Myocyte (in vitro differentiated cells): ENCODE results near the gene ITGAL. TPM values are rescaled to one million over a fixed set of nuclear protein-coding genes. Genes with fewer than 3 reads are reported as not detected.
"Not testable (repeated sequence)": the region's sequence is repeated elsewhere in the genome, so short reads cannot be mapped to it uniquely, and the experiment has no call there.

Experiments
- DNase-seq: peaks from one replicate; pipeline ENCODE4 v3.0.0-alpha.2; 2012; ENCODE audit warnings: low read depth
- polyA plus RNA-seq: library from polyadenylated mRNA; unstranded; fragments of >200 nt; gene quantifications from one replicate; pipeline ENCODE4 v1.2.1, GENCODE V29; 2012; ENCODE audit warnings: missing spikeins
- total RNA-seq: library from RNA; depleted of rRNA; stranded (reverse); fragments of >200 nt; gene quantifications from 2 replicates; pipeline ENCODE4 v1.2.3, GENCODE V29; 2014

Gene ITGAL
- not detected in 2 replicates for total RNA-seq
- not detected for polyA plus RNA-seq

DNA sequence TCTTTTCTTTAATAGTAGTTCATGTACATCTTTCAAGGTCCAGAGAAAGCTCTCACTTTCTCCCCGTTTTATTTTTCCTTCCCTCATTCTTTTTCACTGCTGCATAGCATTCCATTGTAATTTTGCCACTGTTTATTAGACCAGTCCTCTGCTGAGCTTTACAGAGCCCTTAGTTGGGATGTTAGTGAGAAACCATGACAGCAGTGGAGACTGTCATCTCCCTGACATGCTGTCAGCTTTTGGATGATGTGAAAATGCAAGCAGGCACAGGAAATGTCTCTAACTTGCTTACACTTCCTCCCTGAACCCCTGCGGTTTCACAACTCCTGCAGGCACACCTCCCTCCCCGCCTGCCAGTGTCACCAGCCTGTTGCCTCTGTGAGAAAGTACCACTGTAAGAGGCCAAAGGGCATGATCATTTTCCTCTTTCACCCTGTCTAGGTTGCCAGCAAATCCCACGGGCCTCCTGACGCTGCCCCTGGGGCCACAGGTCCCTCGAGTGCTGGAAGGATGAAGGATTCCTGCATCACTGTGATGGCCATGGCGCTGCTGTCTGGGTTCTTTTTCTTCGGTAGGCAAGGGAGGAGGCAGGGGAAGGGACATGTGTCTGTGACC, at the start of gene ITGAL:
ITGAL (plus strand) TSS at position 415 of the 615 bp plus-strand sequence; CDS start at position 511, 96 bp downstream.
- DNase-seq = no peak

DNA sequence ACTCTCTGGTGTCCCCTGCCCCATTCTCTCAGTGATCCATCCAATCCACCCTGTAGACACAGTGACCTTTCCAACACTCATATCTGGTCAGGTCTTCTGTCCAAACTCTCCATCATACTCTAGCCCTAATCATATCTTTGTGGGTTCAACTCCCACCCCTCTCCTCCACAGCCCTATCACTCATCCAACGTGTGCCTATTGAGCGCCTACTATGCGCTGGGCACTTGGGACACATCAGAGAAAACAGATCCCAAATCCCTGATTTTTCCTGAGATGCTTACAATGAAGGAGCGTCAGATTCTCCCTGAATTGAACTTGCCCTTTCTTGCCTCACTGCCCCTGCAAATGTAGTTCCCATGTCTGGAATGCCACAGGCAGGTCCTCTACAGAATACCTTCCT, 44.5 kb upstream of the ITGAL start:
- no peak for DNase-seq

DNA sequence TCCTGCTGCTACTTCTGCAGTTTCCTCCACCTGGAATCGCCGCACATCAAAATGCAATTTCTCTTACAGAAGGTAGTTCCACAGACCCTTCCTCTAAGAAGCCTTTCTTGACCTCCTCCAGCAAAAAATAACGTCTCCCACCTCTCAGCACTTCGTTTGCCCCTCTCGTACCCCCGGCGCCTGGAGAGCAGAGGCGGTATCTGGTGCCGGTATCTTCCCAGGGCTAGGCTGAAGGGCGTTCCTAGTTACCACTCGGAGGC, 43.2 kb upstream of the ITGAL start:
- no peak for DNase-seq

DNA sequence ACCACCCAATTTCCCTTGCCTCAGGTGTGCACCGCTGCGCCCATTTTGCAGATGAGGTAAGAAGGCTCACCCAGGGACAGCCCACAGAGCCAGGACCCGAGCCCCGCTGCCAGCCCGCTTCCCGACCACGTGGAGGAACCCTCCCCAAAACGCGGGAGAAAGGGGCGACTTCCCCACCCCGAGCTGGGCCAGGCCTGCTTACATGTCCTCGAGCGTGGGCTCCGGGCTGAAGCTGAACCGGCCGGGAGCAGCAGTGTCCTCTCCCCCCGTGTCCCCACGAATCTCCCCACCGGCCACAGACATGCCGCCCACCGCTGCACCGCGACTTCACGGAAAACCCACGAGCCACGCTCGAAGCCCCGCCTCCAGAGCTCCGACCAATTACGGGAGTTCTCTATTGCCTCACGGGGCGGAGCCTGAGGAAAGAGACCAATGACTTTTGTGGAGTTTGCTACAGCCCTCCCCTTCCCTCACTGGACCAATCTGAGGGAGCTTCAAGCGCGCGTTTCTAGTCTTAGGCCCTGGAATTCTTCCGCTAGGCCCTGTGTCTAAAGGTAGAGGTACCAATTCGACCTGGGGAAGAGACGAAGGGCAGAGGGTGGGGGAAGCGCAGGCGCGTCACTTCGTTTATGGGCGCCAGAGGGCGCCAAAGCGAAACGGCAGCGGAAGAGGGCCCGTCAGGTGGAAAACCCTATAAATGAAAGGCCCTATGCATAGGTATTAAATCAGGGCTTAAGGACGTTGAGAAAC, 42.7 kb upstream of the ITGAL start, which contains the start of gene DCTPP1:
DCTPP1 (minus strand) TSS at position 353 of the 750 bp plus-strand sequence; CDS start at position 303, 50 bp downstream.
- DNase-seq = peak; percentile 99

DNA sequence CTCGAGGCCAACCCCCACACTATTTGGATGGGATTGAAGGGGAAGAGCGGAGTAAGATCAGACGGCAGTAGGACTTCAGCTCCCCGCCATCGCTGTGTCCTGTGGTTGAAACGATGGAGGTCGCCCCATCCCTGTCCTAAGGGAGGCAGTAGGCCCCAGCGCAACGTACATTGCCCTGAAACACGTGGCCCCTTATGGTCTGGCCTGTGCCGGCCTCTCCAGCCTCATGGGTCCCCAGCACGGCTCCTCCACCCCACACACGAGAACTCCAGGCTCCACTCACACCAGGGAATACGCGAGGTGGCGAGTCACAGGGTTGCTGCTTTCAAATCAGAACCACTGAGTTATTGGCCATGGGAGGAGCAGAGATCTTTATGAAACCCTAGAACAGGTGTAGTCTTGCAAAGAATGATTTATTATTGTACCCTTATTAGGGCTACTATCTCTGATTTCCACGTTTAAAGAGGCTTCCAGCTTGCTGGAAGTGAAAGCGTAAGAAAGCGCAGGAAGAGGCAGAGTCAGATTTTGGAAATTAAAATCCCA, 42.0 kb upstream of the ITGAL start:
- DNase-seq = no peak

DNA sequence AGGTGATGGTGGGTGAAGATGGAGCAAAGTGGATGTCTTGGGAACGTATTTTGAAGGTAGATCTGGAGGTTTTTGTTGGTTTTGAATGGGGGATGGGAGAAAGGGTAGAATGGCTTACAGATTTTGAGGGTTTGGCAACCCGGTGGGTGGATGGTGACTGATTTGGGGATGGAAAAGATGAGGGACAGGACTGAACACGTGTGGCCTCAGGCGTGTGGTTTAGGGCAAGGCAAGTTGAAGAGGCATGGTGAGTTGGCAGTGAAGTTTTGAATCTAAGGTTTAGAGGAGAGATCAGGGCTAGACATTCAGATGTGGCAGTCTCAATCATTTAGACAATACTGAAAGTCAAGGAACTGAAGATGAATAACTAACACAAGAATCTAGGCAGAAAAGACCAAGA, 37.7 kb upstream of the ITGAL start:
- DNase-seq = no peak

DNA sequence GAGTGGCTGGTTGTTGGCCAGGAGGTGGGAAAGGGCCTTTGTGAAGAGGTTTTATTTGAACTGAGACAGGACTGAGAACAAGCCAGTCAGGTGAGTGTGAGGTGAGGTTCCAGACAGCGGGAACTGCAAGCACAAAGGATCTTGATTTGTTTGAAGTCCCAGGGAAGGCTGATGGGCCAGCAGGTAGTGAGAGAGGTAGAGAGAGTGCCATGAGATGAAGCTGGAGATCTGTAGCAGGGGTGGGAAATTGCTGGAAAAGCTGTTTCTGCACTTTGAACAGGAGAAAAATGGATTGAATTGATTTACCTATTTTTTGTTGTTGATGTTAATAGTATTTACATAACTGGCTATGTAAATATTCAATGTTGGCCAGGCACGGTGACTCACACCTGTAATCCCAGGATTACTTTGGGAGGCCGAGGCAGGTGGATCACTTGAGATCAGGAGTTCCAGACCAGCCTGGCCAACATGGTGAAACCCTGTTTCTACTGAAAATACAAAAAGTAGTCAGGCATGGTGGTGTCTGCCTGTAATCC, 35.0 kb upstream of the ITGAL start:
- no peak for DNase-seq

DNA sequence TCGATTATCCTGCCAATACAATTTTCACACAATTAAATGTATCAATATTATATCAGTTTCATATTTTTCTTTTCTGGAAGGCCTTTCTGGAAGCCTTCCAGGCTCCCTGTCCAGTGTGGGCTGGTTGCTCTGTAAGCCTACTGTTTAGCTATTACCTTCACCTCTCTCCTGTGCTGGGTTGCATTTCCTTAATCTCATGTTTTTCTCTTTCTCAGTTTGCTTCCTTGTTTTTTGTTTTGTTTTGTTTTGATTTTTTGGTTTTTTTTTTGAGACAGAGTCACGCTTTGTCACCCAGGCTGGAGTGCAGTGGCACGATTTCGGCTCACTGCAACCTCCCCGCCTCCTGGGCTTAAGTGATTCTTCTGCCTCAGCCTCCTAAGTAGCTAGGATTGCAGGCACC, 33.7 kb upstream of the ITGAL start:
- DNase-seq = no peak

DNA sequence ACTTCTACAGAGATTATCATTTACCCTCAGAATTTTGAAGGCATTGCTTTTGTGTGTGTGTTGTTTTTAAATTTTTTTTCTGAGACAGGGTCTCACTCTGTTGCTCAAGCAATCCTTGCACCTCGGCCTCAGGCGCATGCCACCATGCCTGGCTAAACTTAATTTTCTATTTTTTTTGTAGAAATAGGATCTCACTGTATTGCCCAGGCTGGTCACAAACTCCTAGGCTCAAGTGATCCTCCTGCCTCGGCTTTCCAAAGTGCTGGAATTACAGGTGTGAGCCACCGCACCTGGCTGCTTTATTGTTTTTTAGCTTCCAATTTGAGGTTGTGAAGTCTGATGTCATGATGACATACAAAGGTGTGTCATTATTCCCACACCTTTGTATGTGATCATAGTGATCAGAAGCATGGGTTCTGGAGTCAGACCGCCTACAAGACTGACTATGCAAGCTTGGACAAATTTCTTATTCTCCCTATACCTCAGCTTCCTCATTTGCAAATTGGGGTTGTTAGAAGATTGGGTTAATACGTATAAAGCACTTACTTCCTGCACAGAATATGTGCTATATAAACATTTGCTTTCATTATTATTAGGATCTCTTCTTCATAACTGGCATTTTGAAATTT, 32.7 kb upstream of the ITGAL start:
- no peak for DNase-seq

DNA sequence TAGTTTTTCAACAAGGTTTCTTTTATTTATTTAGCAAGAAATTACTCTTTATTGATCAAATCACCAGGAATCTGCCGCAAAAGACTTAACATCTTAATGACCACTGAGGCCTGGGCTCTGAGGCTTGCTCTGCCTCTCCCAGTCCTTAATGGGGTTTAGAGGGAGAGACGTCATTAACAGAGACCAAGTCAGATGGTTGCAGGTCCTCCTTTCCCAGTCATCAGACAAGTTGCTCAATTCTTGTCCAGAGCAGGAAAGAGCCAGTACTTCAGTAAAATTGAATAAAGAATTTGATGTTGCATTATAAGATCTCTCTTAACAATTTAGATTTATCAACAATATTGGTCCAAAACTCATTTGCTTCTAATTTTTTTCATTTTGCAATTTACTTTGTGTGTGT, 28.9 kb upstream of the ITGAL start:
- DNase-seq = no peak

DNA sequence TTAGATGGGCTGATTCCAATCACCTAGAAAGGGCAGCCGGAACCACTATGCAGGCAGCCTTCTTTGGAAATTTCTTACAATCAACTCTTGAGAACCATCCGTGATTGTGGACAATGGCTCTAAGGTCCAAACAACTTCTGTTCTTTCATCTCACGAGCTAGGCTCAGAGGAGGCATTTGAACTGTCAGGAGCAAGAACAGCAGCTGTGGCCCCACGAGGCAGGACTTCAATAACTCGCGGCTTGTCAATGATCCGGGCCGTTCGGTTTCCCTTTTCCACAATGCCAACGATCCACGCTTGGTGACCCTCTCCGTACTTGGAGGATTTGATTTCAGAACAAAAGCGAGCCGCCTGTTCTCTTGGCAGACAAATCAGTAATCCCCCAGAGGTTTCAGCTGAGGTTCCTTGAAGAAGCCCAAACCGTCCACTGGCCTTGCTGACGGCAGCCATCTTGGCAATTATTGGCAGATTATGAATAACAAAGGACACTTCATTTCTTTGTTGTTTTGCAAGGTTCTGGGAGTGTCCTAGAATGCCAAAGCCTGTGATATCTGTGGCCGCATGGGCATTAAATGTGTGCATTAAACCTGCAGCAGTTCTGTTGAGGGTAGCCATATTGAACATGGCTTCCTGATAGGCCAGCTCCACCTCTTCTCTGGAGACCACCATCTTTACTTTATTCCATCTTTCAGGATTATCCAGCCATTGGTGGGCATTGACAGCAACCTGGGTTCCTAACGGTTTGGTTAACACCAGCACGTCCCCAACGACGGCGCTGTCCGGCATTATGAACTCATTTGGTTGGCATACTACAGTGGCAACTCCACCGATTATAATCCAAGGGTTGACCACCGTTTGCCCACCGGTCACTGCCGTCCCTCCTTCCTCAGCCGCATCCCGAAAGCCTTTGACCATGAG, 28.1 kb upstream of the ITGAL start:
- no peak for DNase-seq

DNA sequence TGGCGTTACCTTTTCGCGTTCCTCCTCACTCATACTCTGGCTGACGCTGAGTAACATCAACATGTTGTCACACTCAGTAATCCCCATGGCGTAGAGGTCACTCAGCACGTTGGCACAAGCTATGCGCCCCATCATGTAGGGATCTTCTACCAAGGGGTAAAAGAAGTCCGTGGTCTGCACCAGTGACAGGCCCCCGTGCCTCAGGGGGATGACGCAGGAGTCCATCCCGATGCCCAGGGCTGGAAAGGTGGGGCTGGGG, 27.5 kb upstream of the ITGAL start:
- no peak for DNase-seq

DNA sequence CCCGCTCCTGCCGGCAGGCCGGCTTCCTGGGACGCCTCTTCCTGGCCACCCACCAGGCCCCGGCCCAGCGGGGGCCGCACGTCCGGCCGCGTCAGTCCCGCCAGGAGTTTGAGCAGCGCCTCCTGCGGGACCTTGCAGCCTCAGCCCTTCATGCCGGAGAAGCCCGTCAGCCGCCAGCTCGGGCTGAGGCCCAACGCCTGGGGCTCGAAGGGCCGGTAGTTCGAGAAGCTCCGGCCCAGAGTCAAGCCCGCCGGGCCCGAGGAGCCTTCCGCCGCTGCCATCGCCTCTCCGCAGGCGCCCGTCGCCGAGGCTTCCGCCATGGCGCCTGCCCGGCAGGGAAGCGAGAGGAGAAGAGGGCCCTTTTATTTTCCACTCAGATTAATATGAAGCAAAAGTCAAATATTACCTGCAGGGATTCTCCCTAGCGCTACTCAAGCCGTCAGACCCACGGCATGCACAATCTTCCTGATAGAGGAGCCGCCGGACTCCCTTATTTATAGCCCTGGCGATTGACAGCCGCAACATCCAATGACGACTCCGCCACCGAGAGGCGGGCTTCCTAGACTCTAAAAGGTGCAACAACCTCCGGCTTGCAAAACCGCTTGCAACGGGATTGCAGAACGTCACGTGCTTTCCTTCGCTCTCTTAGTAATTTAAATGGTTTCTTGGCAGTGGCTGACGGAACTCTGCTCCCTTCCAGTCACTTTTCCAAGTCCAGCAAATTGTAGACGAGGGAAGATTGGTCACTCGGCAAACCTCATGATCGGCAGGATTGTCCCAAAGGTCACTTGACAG, 26.9 kb upstream of the ITGAL start, which contains the start of gene SEPHS2:
SEPHS2 (minus strand) TSS at position 467 of the 795 bp plus-strand sequence; CDS start at position 320, 147 bp downstream.
- peak; percentile 98 for DNase-seq

DNA sequence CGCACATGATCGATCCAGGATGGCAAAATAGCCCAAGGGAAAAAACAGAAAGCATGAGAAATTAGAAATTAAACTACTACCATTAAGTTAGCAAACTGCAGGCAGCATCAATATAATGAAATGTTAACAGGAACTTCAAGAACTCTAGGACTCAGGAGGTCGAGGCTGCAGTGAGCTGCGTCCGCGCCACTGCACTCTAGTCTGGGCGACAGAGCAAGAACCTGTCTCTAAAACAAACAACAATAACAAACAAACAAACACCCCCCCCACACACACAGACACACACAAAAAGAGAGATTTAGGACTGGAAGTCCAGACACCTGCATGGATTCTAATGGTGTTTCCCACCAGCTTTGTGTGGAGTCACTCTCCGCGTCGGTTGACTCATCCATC, 26.3 kb upstream of the ITGAL start:
- DNase-seq = no peak

DNA sequence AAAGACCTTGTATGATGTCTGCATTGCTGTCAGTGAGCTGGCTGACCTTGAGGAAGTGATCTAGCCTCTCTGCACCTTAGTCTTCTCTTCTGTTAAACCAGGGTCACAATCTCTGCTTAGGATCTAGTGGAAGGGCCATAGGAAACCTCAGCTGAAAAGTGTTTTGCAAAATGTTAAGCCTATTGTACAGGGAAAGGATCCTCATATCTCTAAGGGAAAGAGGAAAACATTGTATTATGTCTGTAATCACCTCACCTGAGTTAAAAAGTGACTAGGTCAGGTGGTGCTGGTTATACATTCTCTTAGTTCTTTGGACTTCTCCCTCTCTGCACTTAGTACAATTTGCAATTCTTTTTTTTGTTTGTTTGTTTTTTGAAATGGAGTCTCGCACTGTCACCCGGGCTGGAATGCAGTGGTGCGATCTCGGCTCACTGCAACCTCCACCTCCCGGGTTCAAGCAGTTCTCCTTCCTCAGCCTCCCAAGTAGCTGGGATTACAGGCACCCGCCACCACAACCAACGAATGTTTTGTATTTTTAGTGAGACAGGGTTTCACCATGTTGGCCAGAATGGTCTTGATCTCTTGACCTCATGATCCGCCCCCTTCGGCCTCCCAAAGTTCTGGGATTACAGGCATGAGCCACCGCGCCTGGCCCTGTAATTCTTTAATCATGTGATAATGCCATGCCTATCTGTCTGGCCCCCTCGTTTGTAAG, 24.9 kb upstream of the ITGAL start:
- no peak for DNase-seq

DNA sequence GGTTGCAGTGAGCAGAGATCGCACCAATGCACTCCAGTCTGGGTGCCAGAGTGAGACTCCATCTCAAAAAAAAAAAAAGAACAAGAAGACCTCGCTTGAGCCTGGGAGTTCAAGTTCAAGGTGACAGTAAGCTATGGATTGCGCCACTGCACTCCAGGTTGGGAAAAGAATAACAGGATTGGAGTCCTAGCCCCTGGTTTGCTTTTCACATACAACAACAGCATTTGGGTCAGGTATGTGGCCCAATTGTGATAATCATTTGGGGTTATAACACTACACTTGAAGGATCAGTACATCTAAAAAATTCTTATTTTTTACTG, 23.5 kb upstream of the ITGAL start:
- DNase-seq = no peak

DNA sequence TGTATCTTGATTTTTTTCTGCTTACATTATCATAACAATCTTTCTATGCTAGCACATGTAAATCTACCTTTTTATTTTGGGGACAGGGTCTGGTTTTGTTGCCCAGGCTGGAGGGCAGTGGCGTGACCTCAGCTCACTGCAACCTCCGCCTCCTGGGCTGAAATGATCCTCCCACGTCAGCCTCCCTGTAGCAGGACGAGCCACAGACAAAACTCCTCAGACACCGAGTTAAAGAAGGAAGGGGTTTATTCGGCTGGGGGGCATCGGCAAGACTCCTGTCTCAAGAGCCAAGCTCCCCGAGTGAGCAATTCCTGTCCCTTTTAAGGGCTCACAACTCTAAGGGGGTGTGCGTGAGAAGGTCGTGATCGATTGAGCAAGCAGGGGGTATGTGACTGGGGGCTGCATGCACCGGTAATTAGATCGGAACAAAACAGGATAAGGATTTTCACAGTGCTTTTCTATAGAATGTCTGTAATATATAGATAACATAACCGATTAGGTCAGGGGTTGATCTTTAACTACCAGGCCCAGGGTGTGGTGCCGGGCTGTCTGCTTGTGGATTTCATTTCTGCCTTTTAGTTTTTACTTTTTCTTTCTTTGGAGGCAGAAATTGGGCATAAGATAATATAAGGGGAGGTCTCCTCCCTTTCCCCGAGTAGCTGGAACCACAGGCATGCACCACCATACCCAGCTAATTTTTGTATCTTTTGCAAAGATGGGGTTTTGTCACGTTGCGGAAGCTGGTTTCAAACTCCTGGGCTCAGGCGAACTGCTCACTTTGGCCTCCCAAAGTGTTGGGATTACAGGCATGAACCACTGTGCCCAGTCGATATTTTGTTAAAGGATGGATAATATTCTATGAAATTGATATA, 19.6 kb upstream of the ITGAL start:
- not testable (repeated sequence) for DNase-seq

DNA sequence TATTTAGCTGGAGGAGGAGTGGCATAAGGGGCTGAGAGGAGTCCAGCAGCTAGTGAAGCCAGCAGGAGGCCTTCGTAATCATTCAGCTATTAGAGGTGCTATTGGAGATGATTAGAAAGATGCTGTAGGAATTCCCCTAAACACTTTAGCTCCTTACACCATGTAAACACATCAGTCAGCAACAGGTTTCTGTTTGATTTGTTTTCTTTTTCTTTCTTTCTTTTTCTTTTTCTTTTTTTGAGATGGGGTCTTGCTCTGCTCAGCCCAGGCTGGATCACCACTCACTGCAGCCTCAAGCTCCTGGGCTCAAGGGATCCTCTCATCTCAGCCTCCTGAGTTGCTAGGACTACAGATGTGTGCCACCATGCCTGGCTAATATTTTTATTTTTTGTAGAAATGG, 16.2 kb upstream of the ITGAL start:
- DNase-seq = no peak

DNA sequence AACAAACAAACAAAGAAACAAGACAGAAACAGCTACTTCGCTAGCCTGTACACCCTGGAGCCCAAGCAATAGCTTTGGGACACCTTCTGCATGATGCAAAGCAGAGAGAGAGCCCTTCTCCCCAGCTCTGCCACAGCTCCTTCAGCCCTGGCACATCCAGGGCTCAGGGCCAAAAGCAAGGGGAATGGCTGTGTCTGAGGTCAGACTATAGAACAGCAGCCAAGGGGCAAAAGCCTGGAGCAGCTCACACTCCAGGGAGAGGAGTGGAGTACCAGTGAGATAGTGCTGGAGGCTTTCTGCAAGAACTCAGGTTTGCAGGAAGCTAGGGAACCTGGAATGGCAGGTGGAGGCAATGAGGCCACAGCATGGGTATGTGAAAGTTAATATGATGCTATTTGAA, 15.3 kb upstream of the ITGAL start:
- DNase-seq = no peak
